GM12892 (cell line): Measurements from ENCODE around the gene CIB1.

Experiments
- DNase-seq: peaks from one replicate; pipeline ENCODE4 v3.0.0; 2011; ENCODE audit not compliant: insufficient read length
- FAIRE-seq: peaks from 2 replicates; lab custom pipeline; 2011; peaks lifted over from hg19 to GRCh38; lab: Jason Lieb, UNC
- POLR2A ChIP-seq: IDR thresholded peaks from 2 replicates; pipeline ENCODE4 v1.6.1; 2011; ENCODE audit warnings: low read depth, low read length, control low read depth
- POLR2AphosphoS5 ChIP-seq: IDR thresholded peaks from 2 replicates; pipeline ENCODE4 v1.6.1; 2011; ENCODE audit warnings: low read depth, low read length, control low read depth
- TAF1 ChIP-seq: IDR thresholded peaks from 2 replicates; pipeline ENCODE4 v1.6.1; 2011; ENCODE audit warnings: low read depth, mild to moderate bottlenecking, control low read depth, low read length, borderline replicate concordance

Gene CIB1

GRCh38 chr15:90187257-90187868, 46.4 kb downstream of the CIB1 start:
- DNase-seq (no peak), FAIRE-seq (no peak)
- TF ChIP-seq TAF1 (no peak), POLR2AphosphoS5 (no peak), POLR2A (no peak)

- peak; percentile 14 for FAIRE-seq
- peak; percentile 78 for DNase-seq
- TF ChIP-seq TAF1 (no peak), POLR2AphosphoS5 (0 out of 2 replicates have a peak, but pooled peaks have one; percentile 11), POLR2A (peak; percentile 42; the same call in 1 of the 2 replicates)
These were observed 48.7 kb downstream of the CIB1 start for GRCh38 chr15:90184786-90185704.

DNA sequence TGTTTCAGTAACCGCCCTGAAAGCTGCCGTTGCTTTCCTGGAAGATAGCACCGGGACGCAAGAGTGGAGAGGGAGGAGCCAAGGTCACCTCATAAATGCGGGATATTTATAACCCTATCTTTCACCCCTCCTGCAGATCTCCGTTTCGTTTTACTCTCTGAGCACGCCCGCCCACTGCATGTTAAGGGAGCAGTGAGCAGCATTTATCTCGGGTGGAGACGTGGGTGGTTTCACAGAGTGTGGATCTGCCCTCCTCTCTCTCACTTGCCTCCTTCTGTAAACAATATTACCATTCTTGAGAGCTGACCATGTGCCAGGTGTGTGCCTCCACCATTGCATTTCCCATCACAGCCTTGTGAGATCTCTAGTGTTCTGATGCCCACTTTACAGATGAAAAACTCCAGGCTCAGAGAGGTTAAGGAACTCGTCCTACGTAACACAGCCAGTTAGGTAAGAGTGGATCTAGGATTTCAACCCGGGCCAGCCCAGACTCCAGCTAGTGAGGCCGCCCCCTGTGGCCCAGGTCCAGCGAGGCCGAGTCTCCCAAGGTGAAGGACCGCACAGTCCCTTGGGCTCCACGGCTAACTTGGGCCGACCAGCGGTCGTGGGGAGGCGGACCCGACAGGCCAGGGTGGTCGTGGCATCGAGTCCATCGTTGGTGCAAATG, 49.5 kb downstream of the CIB1 start:
- FAIRE-seq: peak; percentile 85

GRCh38 chr15:90181776-90182175, 52.0 kb downstream of the CIB1 start:
- DNase-seq (no peak), FAIRE-seq (no peak)
- TF ChIP-seq TAF1 (no peak), POLR2AphosphoS5 (no peak), POLR2A (no peak)

More for the DNA sequence above, 49.5 kb downstream of the CIB1 start:
- TF ChIP-seq POLR2AphosphoS5: 0 out of 2 replicates have a peak, but pooled peaks have one; percentile 15
- TF ChIP-seq TAF1: no peak
- peak; percentile 49 for DNase-seq
